NCI-H226 (cell line): ENCODE results near the gene CPT1C.

Experiments
- DNase-seq: peaks from one replicate; pipeline ENCODE4 v3.0.0-alpha.2; 2015

Gene CPT1C

DNA sequence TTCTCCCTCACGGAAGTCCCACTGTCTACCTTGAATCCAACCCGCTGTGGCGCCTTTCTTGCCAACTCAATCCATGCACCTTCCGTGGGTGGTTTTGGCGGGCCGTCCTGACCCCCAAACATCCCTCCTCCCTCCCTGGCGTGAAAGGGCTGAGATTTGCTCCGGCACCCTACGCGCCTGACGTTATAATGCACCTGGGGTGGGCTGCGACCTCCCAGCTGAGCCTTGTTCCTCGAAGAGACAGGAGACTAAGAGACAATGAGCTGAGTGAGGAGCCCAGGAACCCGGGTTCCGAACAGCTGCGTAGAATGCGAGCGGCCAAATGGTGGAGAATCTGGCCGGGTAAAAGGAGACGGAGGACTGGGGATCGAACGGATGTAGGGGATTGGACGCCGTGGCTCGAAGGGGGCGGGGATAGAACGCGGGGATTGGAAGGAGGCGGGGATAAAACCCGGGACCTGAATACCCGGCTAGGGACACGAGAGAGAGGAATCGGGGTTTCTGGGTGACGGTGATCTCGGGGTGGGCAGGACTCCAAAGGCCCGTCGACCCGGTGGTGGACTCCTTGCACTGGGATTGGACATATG, at the start of gene CPT1C:
Gene CPT1C (plus strand): TSS at position 461 of the 587 bp plus-strand sequence. CDS start 1,137 bp downstream, outside the sequence.
- no peak for DNase-seq

DNA sequence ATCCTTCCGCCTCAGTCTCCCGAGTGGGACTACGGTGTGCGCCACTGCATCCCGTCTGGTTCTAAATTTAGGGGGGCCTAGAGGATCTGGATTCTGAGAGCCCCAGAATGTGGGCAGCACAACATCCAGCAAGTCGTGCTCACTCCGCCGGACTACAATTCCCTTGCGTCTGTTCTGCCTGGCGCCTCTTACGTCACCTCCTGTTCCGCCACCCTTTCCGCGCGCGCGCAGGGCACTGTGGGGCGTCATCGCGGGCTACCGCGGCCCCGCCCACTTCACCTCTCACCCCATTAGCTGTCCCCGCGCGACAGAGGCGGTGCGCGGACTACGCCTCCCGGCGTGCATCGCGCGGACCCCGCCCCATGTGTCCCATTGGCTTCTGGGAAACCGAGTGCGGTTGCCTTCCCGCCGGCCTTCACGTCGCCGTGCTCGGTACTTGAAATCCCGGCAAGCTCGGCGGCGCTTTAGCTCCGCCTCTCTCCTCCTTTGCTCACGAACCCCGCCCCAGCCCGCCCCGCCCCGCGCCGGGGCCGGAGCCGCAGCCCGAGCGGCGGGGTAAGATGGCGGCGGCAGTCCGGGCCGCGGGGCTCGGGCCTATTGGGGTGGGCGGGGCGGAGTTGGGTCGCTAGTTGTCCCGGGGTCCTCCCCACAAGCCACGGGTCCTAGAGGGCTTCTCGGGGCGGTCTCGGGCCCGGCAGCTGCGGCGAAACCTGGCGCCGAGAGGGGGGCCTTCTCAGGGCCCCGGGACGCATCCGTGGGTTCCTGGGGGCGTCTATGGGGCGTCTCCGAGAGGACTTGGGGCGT, 49.0 kb upstream of the CPT1C start, which contains the start of gene SCAF1:
Gene SCAF1 (plus strand): TSS at position 522 of the 804 bp plus-strand sequence. CDS start 2,818 bp downstream, outside the sequence.
- DNase-seq, result peak; percentile 99

DNA sequence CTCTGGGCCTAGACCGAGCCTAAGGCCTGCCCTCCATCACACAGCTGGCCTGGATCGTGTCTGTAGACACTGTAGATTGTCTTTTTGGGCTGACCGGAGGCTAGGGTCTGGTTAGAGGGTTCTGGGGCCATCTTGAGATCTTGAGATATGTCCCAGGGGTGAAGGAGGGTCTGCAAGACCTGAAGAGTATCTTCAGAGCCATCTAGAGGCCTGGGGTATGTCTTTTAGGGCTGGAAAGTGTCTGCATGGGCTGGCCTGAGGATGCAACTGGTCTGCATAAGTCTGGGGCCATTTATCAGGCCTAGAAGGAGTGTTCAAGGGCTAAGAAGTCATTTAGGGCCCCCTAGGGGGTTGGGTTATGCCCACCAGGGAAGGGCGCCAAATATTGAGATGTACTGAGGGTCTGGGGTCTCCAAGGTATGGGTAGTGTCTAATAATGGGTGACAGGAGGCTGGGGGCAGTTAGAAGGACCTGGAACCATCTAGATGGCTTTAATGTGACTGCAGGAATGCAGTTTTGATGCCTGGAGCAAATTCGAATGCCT, 48.4 kb upstream of the CPT1C start:
- DNase-seq, result no peak

DNA sequence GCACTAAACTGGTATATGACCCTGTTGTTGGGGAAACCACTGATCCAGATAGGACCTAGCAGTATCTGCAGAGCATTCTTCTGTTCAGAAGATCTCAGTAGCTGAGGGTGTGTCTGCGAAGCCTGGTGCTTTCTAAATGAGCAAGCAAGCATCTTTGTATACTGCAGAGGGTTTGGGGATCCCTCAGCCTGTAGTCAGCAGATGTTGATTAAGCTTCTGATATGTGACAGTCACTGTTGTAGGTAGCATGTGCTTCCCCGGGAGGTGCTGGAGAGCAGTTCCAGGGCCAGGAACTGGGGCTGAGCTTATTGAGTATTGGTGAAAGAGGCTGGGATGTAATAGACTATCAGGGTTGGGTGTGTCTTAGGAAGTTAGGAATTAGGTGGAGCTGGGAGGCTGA, 47.5 kb upstream of the CPT1C start:
- no peak for DNase-seq

DNA sequence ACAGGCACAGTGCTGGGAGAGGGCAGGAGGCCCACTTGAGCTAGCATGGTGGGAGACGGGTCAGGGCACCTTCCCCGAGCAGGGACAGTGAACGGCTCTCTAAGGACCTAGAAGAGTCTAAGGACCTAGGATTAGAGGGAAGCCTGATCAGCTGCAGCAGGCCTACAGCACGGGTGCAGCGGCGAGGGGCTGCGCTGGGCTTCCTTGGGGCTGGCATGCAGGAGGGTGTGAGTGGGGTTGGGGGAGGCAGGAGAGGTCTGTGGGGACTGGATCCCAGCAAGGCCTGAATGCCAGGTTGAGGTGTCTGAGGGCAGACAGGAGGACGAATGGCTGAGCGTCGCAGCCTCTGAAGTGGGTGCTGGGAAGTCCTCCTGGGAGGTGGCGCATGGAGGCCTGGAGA, 45.3 kb upstream of the CPT1C start:
- no peak for DNase-seq

DNA sequence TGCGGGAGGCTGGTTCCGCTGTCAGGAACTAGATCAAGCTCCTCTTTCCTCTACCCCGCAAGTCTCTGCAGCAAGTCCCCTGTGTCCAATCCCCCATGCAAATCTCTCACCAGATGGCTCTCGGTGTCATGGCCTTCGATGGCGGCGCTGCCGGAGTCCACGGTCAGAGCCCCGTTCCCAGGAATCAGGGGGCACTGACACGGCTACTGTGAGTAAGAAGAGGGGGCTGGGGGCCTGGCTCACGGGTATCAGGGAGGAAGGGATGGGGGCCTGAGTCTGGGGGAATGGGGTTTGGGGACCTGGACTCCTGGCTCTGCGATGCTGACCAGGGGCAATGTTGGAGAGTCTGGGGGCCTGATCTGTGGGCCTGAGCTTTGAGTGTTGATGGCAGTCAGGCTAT, 44.9 kb upstream of the CPT1C start:
- no peak for DNase-seq

DNA sequence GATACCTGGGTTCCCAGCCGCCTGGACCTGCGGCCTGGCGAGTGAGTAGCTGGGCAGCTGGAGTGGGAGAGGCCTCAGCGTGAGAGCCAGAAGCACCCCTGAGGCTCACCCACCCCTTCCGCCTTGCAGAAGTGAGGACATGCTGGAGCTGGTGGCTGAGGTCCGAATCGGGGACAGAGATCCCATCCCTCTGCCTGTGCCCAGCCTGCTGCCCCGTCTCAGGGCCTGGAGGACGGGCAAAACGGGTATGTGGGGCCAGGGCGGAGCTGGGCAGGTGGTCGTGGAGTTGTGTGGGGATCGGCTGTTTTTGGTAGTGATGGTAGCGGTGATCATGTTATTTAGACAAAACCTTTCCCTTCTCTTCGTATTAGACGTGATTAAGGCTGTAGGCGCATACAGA, 44.3 kb upstream of the CPT1C start:
- DNase-seq, result no peak

DNA sequence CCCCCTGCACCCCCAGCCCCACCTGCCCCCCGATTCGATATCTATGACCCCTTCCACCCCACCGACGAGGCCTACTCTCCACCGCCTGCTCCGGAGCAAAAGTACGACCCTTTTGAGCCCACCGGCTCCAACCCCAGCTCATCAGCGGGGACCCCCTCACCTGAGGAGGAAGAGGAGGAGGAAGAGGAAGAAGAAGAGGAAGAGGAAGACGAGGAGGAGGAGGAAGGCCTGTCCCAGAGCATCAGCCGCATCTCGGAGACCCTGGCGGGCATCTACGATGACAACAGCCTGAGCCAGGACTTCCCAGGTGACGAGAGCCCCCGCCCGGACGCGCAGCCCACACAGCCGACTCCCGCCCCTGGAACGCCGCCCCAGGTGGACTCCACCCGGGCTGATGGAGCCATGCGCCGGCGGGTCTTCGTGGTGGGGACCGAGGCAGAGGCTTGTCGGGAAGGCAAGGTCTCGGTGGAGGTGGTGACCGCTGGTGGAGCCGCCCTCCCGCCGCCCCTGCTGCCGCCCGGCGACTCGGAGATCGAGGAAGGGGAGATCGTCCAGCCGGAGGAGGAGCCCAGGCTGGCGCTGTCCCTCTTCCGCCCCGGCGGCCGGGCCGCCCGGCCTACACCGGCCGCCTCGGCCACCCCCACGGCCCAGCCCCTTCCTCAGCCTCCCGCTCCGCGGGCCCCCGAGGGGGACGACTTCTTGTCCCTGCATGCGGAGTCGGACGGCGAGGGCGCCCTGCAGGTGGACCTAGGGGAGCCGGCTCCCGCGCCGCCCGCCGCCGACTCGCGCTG, 39.7 kb upstream of the CPT1C start:
- no peak for DNase-seq

DNA sequence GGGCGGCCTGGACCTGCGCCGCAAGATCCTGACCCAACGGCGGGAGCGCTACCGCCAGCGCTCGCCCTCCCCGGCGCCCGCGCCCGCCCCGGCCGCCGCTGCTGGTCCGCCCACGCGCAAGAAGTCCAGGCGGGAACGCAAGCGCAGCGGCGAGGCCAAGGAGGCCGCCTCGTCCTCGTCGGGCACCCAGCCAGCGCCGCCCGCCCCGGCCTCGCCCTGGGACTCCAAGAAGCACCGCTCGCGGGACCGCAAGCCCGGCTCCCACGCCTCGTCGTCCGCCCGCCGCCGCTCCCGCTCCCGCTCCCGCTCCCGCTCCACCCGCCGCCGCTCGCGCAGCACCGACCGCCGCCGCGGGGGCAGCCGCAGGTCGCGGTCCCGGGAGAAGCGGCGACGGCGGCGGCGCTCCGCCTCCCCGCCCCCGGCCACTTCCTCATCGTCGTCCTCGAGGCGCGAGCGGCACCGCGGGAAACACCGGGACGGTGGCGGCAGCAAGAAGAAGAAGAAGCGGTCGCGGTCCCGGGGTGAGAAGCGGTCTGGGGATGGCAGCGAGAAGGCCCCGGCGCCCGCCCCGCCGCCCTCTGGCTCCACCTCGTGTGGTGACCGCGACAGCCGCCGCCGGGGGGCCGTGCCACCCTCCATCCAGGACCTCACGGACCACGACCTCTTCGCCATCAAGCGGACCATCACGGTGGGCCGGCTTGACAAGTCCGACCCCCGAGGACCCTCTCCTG, 38.9 kb upstream of the CPT1C start:
- DNase-seq, result no peak

DNA sequence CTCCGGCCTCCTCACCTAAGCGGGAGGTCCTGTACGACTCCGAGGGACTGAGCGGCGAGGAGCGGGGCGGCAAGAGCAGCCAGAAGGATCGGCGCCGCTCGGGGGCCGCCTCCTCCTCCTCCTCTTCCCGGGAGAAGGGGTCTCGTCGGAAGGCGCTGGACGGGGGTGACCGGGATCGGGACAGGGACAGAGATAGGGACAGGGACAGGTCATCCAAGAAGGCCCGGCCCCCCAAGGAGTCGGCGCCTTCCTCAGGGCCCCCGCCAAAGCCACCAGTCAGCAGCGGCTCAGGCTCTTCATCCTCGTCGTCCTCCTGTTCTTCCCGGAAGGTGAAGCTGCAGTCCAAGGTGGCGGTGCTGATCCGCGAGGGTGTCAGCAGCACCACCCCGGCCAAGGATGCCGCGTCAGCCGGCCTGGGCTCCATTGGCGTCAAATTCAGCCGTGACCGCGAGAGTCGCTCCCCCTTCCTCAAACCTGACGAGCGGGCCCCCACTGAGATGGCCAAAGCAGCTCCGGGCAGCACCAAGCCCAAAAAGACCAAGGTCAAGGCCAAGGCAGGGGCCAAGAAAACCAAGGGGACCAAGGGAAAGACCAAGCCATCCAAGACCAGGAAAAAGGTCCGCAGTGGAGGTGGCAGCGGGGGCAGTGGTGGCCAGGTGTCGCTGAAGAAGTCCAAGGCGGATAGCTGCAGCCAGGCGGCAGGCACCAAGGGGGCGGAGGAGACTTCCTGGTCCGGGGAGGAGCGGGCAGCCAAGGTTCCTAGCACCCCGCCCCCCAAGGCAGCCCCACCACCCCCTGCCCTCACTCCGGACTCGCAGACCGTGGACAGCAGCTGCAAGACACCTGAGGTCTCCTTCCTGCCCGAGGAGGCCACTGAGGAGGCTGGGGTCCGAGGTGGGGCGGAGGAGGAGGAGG, 38.1 kb upstream of the CPT1C start:
- no peak for DNase-seq

DNA sequence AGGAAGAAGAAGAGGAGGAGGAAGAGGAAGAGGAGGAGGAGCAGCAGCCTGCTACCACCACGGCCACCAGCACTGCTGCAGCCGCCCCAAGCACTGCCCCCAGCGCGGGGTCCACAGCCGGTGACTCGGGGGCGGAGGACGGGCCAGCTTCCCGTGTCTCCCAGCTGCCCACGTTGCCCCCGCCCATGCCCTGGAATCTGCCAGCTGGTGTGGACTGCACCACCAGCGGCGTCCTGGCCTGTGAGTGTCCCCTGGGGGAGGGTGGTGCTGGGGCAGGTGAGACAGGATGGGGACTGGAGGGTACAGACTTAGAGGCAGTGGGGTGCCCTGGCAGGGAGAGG, 37.5 kb upstream of the CPT1C start:
- DNase-seq, result no peak

DNA sequence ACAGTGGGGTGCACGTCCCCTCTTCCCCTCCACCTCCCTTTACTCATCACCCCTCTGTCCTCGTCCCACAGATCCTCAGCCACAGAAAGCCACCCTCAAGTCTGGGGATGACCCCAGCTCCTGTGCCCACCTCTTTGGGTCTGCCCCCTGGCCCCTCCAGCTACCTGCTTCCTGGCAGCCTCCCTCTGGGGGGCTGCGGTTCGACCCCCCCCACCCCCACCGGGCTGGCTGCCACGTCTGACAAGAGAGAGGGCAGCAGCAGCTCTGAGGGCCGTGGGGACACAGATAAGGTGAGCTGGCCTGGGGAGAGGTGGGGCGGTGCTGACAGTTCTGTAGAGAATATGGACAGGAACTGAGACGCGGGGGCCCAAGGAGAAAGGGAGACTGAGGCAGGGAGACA, 36.3 kb upstream of the CPT1C start:
- DNase-seq, result no peak

DNA sequence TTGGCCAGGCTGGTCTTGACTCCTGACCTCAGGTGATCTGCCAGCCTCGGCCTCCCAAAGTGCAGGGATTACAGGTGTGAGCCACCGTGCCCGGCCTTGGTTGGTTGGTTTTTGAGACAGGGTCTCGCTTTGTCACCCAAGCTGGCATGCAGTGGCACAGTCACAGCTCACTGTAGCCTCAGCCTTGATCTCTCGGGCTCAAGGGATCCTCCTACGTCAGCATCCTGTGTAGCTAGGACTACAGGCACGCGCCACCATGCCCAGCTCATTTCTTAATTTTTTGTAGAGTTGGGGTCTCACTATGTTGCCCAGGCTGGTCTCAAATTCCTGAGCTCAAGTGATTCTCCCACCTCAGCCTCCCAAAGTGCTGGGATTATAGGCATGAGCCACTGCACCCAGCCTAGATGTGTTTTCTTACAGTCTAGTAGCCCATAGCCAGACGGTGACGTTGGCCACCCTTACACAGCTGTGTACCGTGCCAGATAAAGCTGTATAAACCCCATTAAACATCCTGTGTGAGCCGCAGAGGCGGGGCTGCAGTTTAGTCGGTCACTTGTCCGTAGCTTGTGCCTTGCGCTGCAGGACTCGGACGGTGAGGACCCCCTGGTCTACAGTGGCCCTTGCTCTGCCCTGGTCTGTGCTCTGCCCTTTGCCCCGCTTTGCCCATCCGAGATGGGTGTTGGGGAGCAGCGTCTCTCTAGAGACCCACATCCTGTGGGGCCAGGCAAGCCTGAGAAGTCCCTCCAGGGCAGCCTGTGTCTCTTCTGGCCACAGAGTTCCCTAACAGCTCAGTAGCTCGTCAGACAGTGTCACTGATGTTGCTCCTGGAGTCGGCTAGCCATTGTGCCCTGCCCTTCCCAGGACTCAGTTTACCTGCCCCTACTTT, 35.1 kb upstream of the CPT1C start:
- no peak for DNase-seq

DNA sequence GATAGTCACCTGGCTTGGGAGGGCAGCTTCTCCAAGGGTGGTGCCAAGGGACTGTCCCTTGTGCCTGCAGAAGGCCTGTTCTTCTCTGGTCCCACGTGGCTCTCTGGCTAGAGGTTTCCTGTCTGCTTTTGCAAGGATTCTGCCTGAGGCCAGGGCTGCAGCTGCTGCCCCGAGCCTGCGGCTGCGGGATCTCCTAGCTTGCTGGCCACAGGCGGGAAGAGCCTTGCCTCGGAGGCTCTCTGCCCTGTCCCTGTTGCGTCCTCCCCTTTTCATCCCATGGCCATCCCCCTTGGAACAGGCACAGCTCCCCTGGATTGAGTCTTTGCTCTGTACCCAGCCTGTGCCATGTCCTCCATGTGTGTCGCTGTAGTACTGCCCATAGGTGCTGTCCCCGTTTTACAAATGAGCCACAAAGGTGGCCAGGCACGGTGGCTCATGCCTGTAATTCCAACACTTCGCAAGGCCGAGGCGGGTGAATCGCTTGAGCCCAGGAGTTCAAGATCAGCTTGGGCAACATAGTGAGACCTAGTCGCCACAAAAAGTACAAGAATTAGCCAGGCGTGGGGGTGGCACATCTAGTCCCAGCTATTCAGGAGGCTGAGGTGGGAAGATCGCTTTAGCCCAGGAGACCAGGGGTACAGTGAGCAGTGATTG, 34.3 kb upstream of the CPT1C start:
- no peak for DNase-seq

DNA sequence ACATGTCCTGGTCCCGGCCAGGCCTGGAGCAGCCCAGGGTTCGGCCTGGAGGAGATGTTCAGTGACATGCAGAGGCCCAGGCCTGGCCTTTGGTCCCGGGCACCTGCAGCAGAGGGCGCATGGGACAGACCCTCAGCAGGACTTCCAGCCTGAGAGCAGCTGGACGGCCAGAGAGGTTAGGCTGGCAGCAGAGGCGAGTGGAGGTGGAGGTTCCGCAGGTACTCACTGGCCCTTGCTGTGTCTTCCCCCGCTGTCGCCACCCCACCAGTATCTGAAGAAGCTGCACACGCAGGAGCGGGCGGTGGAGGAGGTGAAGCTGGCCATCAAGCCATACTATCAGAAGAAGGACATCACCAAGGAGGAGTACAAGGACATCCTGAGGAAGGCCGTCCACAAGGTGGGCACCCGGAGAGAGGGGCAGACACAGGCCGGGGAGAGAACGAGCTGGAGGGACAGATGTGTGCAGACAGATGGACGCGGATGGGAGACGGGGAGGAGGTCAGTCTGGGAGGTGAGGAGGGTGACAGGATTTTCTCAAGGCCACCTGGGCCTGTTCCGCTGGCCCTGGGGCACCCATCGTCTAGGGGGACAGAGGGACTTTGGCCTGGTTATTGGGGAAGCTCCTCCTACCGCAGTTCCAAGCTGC, 33.3 kb upstream of the CPT1C start:
- no peak for DNase-seq

DNA sequence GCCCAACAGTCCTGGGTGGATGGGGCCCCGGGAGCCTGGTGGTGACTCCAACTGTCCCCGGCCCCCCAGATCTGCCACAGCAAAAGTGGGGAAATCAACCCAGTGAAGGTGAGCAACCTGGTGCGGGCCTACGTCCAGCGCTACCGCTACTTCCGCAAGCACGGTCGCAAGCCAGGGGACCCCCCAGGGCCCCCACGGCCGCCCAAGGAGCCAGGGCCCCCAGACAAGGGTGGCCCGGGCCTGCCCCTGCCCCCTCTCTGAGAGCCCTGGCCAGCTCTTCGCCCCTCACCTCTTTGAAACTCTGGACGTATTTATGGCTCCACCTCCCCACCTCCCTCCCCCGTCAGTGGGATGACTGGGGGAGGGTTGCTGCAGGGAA, 32.8 kb upstream of the CPT1C start:
- DNase-seq, result no peak

DNA sequence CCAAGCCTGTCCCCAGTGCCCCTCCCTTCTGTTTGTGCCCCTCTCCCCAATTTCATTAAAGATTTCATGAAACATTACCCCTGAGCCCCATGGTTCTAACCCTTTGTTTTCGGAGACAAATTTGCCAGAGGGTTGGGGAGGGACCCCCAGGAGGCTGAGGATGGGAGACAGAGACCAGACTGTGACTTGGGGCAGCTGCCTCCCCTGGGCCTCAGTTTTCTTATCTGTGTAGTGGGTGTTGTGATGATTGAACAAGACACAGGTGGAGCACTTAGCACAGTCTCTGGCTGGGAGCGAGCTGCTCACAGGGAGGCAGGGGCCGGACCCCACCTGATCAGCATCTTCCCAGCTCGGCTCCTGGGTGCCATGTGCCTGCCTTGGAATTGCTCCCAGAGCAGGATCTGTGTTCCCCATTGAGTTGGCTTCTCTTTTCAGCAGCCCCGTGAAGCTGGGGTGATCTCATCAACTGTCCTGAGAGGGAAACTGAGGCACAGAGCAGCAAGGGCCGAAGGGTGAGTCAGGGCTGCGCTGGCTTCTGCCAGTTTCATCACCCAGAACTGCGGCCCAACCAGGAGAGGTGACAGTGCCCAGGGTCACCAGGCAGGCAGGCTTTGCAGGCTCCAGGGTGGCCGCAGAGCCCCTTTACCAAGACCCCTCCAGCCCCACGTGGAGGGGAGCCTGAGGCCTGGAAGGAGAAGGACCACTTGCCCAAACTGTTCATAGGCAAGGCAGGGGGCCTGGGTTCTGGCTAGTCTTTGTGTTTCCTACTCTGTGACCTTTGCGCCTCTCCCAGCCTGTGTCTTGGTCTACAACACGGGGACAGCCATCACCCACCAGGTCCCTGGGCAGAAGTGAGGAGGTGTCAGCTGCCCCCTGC, 32.1 kb upstream of the CPT1C start:
- DNase-seq, result no peak

DNA sequence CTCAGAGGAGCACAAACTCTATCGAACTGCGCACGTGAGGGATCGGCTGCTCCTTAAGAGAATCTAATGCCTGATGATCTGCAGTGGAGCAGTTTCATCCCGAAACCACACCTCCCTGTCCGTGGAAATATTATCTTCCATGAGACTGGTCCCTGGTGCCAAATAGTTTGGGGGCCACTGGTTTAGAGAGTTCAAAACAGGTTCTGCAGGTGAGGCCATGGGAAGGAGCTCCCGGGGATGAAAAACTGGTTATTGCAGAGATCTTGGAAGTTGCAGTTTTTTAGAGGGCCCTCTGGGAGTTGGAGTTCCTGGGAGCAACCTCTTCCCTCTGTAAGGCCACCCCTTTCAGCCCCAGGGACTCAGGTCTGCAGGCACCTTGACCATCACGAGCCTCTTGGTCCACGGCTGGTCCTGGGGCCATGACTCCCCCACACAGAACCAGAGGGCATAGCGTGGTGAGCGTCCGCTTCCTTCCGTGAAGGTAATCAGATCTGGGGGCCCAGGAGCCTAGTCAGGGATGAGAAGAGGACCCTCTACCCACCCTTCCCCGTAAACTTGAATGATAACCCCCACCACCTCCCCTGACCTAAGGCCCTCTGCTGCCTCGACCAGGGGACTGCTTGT, 30.5 kb upstream of the CPT1C start:
- no peak for DNase-seq
